ENCODE measurements around the gene UMAD1.

UMAD1 gene

DNA sequence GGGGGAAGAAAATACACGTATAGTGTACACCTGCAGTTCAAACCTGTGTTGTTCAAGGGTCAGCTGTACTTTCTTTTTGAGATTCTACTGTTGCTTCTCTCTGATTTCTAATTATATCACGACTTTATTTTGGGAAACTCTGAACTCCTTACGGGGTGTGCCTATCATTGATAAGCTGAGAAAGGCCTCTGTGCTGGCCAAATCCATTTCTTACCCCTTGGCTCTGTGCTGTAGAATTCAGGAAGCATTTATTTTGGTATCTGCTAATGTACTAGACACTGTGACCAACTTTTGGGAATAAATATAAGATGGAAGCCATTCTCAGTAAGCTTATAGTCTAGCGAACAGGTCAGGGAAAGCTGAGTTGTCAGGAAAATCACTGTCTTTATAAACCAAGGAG lies 104.7 kb downstream of the UMAD1 start:
- TF ChIP-seq, protein P1, sequence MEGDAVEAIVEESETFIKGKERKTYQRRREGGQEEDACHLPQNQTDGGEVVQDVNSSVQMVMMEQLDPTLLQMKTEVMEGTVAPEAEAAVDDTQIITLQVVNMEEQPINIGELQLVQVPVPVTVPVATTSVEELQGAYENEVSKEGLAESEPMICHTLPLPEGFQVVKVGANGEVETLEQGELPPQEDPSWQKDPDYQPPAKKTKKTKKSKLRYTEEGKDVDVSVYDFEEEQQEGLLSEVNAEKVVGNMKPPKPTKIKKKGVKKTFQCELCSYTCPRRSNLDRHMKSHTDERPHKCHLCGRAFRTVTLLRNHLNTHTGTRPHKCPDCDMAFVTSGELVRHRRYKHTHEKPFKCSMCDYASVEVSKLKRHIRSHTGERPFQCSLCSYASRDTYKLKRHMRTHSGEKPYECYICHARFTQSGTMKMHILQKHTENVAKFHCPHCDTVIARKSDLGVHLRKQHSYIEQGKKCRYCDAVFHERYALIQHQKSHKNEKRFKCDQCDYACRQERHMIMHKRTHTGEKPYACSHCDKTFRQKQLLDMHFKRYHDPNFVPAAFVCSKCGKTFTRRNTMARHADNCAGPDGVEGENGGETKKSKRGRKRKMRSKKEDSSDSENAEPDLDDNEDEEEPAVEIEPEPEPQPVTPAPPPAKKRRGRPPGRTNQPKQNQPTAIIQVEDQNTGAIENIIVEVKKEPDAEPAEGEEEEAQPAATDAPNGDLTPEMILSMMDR (IDR thresholded peaks at IDR 0.05) = no peak
- H3K4me3 ChIP-seq = no peak overlapping the region
- H3K36me3 ChIP-seq = no peaks in the 10 kb centered on the region
- H3K27me3 ChIP-seq = no peaks in the 10 kb centered on the region
- DNase-seq = no peak
- no peak overlapping the region for H3K27ac ChIP-seq
- intact Hi-C loops (cut with DNase I; ENCODE audit: low total_unique reads) = no loop called here
- no peaks in the 10 kb centered on the region for H3K9me3 ChIP-seq
- no peaks in the 10 kb centered on the region for H3K4me1 ChIP-seq

DNA sequence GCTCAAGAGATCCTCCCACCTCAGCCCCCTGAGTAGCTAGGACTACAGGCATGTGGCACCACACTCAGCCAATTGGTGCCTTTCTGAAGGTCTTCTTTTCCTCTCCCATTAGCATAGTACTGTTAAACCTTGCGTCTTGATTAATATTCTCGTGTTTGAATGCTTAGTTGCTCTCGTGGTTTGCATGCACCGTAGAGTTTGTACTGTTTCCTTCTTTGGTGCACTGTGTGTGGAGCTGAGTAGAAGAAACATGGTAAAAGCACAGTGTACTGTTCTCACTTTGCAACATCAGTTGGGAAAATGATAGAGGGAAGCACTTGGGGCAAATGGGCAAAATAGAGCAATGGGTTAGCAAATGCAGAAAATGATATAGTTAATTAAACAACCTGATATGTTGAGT lies 105.4 kb downstream of the UMAD1 start:
- H3K36me3 ChIP-seq = no peaks in the 10 kb centered on the region
- no peak overlapping the region for H3K4me3 ChIP-seq
- TF ChIP-seq, protein P1 (IDR thresholded peaks at IDR 0.05) = no peak
- intact Hi-C loops (cut with DNase I; ENCODE audit: low total_unique reads) = no loop called here
- no peak overlapping the region for H3K27ac ChIP-seq
- H3K4me1 ChIP-seq = peaks cover 0 to 2% (median 0%) of the 10 kb centered on the region in 4 donors
- no peaks in the 10 kb centered on the region for H3K9me3 ChIP-seq
- H3K27me3 ChIP-seq = no peaks in the 10 kb centered on the region
- DNase-seq = no peak

DNA sequence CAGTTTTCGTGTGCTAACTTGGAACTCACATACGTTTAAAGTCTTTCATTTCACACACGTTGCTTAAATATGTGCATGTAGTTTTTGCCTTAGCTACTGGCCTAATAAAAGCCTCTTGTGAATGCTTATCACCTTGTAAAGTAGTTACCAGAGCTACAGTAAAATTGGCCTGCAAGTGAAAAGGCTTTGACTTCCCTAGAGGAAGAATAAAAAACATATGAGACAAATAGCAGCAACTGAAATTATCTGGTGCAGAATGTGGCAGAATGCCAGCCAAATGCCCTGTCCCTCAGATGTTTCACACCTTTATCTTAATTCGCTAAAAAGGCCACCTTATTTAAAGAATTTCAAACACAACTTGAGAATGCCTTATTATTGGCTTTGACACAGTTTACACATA lies 105.9 kb downstream of the UMAD1 start:
- H3K9me3 ChIP-seq = no peaks in the 10 kb centered on the region
- H3K4me3 ChIP-seq = no peak overlapping the region
- H3K27ac ChIP-seq = no peak overlapping the region
- no peaks in the 10 kb centered on the region for H3K36me3 ChIP-seq
- peaks cover 0 to 7% (median 0%) of the 10 kb centered on the region in 4 donors for H3K4me1 ChIP-seq
- no peak for DNase-seq
- H3K27me3 ChIP-seq = no peaks in the 10 kb centered on the region
- intact Hi-C loops (cut with DNase I; ENCODE audit: low total_unique reads) = no loop called here
- TF ChIP-seq, protein P1 (IDR thresholded peaks at IDR 0.05) = no peak

DNA sequence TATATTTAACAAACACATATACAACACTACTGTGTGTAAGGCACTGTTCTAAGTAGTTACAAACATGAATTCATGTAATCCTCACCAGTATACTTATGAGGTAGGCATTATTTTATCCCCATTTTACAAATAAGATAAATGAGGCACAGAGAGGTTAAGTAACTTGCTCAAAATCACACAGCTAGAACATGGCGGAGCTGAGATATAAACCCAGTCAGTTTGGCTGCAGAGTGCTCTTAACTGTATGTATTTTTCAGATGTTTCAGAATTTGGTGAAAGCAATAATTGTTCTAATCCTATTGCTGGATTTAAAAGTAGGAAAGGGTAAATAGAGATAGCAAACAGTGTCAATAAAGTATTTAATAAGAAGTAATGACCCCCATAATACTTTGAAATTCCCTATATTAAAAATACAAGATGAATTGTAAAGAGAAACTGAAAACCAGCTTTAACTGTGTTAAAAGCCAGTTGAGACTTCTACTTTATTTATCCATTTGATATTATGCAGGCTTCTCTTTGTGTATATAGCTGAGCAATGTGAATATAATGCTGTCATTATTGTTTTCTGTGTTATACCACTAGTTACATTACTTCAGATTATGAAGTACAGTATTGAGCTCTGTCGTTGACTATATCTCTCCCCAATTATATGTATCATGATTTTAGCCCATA lies 110.2 kb downstream of the UMAD1 start:
- intact Hi-C loops (cut with DNase I; ENCODE audit: low total_unique reads) = loop anchor here (10.0 kb wide), 1 partner anchor 66 kb away; no protein-coding TSS in a partner anchor
- Histone ChIP-seq H3K4me3 (no peak overlapping the region), H3K27me3 (no peaks in the 10 kb centered on the region), H3K4me1 (peaks cover 0 to 9% (median 0%) of the 10 kb centered on the region in 4 donors), H3K9me3 (no peaks in the 10 kb centered on the region), H3K27ac (no peak overlapping the region), H3K36me3 (no peaks in the 10 kb centered on the region)
- no peak for DNase-seq
- TF ChIP-seq, protein P1 (IDR thresholded peaks at IDR 0.05) = no peak

DNA sequence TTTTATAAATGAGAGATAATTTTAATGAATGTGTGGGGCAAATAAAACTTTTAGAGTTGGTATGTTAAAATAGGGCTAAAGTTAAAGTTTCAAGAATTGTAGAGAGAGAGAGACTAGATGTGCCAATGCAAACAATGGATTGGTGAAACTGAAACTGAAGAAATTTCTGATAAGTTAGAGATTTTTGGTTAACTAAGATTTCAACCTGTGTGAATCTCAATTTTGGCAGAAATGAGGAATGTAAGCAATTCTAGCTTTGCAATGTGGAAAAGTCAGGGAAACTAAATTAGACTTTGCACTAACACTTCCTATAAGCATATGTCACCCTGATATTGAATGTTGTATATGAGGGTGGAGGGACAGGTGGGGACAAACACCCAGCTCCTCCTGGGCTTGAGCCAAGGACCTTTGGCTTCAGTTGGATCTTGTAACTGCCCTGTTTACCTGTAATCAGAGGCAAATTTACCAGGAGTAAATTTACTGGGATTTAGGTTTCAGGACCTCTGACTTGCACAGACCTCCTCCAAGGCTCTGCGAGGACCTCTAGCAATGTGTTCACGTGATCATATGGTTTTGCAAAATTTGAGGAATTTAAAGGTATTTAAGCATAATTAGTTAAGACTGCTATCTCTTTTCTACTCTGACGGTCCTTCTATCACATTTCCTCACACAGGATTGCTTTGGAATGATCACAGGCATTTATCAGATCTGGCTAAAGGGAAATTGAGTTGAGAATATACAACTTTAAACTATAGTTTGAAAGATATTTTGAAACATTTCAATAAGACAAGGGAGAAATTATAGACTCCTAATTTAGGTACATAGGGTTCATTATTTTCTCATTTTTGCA lies 110.9 kb downstream of the UMAD1 start:
- H3K27ac ChIP-seq = no peak overlapping the region
- TF ChIP-seq, protein P1 (IDR thresholded peaks at IDR 0.05) = no peak
- peaks cover 0 to 9% (median 0%) of the 10 kb centered on the region in 4 donors for H3K4me1 ChIP-seq
- H3K9me3 ChIP-seq = no peaks in the 10 kb centered on the region
- H3K36me3 ChIP-seq = no peaks in the 10 kb centered on the region
- no peak for DNase-seq
- H3K4me3 ChIP-seq = no peak overlapping the region
- intact Hi-C loops (cut with DNase I; ENCODE audit: low total_unique reads) = loop anchor here (10.0 kb wide), 1 partner anchor 67 kb away; no protein-coding TSS in a partner anchor
- no peaks in the 10 kb centered on the region for H3K27me3 ChIP-seq
